AG08395 (cell line): Measurements from ENCODE around the gene RBBP8NL.

Source experiments
- DNase-seq: peaks from one replicate; pipeline ENCODE4 v3.0.0; 2012; ENCODE audit warnings: mixed read lengths, low spot score

The RBBP8NL gene

DNA sequence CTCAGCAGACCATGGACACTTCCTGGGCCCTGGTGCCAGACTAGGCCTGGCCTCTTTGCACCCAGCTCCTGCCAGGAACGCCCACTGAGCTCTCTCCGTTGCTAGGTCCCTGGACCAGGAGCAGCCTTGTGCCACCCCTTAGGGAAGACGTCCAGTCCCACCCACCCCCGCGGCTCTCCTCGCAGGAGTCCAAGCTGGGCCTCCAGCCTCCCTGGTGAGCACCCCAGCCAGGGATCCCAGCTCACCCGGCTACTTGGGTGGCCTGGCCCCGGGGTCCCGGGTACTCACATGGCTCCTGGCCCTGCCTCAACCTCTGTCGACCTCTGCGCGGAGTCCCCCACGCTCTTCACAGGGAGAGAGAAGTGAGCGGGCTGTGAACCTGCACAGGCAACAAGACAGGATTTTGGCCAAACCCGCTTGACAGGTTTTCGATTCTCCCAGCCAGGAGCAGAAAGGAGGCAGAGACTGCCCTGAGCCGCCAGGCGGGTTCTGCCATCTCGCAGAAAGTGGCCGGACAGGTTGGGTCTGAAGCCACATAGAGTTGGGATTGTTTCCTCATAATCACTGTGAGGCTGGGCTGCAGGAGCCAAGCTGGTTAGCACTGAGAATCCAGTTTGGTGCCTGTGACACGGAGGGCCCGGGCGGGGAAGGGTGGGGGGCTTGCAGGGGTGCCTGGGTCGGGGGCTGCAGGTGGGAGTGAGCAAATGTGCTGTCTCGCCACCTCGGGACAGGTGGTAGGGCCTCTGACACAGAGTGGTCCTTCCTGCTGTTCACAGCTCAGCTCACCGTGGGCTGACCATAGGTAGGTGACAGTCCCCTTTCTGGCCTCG lies at the start of gene RBBP8NL:
Gene RBBP8NL, minus strand, starts transcription at position 368 of the 830 bp plus-strand sequence. CDS start 7,892 bp downstream, outside the sequence.
- DNase-seq: no peak

DNA sequence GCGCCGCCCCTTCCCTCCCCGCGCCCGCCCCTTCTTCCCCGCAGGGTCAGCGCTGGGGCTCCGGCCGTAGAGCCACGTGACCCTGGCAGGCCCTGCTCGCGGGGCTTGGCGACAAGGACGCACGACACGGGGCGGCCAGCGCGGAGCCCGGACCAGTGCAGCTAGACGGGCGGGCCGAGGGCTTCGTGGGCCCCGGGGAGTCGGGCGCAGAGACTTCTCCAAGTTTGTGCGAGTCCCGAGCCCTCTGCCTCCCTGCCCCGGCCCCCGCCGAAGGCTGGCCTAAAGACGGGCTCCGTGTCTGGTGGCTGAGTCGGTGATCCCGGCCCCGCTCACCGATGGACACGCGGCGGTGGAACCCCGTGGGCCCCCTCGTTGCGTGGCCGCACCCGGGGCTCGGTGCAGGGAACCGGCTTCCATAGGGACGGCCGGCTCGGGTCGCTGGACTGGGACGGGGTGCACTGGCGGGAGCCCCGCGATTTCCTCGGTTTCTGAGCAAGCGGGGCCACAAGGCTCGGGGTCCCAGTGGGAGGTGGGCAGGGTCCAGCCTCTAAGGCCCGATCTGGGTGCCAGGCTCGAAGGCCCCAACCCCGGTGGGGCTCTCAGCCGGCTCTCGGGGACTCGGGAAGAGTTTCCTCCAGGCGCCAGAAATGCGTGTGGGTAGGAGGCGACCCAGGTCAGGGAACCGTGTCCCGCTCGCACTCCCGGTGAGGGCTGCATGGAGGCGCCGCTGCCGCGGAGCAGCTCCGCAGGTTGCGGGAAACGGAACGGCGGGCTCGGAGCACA lies 48.9 kb upstream of the RBBP8NL start:
- no peak for DNase-seq

GRCh38 chr20:62475772-62476055 lies 48.4 kb upstream of the RBBP8NL start, which contains the start of gene GATA5:
TSS of gene GATA5 (minus strand) at chr20:62475995. CDS start at chr20:62475521, 474 bp downstream.
- no peak for DNase-seq

- no peak for DNase-seq
These were observed 47.9 kb upstream of the RBBP8NL start for GRCh38 chr20:62475027-62475771.

- no peak for DNase-seq
These were observed 47.3 kb upstream of the RBBP8NL start for GRCh38 chr20:62474604-62475026.

DNA sequence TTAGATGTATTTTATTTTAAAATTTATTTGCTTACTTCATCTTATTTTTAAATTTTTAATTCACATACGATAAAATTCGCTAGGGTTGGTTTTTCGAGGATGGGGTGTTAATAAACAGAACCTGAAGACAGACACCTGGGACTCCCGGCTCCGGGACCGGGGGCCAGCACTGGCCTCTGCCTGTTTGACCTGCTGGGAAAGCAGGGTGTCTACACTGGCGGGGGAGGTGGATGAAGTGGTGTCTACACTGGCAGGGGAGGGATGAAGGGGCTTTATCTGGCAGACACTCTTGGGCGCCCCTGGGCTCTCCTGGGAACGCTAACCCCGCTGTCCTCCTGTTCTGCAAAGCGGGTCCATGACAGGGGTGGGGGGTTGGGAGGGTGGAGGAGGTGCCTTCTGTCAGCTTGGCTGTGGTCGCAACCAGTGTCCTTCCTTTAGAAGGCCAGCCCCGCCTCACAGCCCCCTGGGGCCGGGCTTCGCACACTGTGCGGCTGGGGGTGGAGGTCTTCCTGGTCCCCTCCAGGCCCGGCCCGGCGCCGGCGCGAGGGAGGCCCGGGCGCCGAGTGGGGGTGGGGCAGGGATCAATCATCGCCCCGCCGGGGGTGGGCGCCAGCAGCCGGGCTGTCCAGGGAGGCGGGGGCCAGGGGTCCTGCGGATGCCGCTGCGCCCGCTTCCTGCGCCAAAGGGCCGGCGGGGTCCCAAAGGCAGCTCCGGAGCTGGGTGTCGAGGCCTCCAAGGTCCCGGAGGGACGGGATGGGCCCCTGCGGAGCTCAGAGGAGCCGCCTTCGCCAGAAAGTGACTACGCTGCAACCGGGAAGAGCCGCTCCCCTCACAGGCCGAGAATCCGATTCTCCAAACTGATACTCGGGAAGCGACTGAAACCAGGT lies 46.6 kb upstream of the RBBP8NL start:
- DNase-seq: no peak

DNA sequence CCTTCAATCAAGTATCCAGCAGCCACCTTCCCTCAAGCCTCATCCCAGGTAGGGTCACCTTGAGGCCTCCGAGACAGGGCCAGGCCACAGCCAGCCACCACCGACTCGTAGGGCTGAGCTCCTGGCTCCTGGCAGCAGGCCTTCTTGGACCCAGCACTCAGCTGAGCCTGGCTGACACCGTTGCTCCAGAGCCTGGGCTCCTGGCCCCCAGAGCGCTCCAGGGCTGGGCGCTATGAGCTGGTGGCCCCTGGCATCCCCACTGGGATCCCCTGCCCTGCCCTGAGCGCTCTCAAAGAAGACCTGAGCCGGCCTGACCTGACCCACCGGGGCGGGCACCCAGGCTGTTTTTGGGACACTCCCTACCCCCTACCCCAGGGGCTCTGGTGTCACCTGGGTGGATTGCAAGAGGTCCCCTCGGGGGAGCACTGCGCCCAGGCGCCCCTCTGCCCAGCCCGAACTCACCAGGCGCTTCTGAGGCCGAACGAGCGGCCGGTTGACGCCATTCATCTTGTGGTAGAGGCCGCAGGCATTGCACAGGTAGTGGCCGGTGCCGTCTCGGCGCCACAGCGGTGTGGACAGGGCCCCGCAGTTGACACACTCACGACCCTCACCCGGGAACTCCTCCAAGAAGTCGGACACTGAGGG lies 45.7 kb upstream of the RBBP8NL start:
- DNase-seq: no peak

GRCh38 chr20:62472138-62472940 lies 45.0 kb upstream of the RBBP8NL start:
- no peak for DNase-seq

DNA sequence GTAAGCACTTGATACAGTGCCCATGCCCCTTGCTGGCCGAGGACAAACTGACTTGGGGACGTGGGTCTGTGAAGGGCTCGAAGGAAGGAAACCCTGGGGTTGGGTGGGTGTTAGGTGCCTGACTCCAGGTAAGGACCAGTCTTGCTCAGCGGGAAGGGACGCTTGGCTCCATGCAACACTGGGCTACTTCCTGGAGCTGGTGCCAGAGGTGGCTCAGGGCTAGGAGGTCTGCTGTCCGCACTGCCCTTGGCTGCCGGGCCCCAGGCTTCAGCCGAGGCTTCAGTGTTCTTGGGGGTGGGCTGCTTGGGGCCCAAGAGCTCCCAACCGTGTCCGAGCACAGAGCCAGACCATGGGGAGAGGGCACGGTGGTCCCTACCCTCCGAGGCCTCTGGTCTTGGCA lies 43.1 kb upstream of the RBBP8NL start:
- no peak for DNase-seq

- no peak for DNase-seq
These were observed 42.7 kb upstream of the RBBP8NL start for GRCh38 chr20:62470001-62470400.

GRCh38 chr20:62469352-62469751 lies 42.0 kb upstream of the RBBP8NL start:
- no peak for DNase-seq

DNA sequence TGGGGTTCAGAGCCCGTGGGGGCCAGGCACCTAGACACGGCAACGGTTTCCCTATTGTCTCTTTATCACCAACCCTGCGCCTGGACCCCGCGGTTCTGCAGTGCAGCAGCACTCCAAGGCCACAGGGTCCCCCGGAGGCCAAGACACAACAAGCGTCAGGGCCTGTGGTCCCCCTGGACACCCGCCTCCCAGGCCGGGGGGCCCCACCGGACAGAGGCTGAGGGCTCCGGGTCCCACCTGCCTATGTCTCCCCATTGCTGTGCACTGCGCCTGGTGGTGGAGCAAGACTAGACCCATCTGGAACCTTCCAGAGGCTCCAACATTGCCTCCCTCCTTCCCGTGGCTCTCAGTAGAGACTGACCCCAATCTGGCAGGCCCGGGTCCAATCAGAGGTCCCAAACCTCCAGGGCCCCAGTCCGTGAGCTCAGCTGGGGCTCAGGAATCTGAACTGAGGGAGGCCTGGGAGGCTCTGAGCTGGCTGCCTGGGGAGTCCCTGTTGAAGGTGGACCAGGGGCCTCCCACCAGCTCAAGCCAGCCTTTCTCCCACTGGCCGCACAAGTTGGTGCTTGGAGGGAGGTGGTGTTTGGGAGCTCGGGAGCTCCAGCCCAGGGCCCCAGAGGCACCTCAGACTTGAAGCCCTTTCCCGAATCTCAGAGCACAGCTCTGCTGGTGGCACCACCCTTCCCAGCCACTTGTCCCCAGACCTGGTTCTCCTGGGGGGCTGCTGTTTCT lies 39.6 kb upstream of the RBBP8NL start:
- no peak for DNase-seq

- no peak for DNase-seq
These were observed 38.9 kb upstream of the RBBP8NL start for GRCh38 chr20:62466072-62466760.

DNA sequence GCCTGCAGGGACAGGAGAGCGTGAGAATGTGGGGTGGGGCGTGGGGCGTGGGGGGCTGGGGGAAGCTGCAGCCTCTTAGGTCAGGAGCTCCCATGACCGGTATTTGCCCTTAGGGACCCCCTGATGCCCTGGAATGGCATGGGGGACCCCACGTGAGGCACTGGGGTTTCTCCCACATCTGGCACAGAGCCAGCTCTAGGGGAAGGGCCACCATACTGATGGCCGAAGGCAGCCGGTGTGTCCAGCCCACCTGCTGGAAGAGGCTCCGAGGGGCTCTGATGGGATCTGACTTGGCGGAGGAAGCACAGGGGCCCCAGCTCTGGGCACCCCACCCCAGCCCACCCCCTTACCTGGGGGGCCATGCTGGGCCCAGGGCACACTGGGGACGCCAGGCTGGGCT lies 37.7 kb upstream of the RBBP8NL start:
- no peak for DNase-seq

DNA sequence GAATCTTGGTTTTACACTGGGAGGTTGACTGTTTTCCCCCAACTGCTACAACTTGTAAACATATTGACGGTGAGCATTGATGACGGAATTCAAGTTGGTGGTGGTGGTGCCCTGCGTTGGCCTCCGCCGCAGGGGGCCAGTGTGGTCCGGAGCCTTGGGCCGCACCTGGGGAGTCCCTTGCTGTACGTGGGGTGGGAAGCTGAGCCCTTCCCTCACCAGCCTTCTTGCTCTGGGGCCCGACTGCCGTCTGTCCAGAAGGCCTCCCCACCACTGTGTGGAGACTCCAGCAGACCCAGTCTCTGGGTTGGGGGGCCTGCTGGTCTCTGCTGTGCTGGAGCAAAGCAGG lies 37.1 kb upstream of the RBBP8NL start:
- no peak for DNase-seq

DNA sequence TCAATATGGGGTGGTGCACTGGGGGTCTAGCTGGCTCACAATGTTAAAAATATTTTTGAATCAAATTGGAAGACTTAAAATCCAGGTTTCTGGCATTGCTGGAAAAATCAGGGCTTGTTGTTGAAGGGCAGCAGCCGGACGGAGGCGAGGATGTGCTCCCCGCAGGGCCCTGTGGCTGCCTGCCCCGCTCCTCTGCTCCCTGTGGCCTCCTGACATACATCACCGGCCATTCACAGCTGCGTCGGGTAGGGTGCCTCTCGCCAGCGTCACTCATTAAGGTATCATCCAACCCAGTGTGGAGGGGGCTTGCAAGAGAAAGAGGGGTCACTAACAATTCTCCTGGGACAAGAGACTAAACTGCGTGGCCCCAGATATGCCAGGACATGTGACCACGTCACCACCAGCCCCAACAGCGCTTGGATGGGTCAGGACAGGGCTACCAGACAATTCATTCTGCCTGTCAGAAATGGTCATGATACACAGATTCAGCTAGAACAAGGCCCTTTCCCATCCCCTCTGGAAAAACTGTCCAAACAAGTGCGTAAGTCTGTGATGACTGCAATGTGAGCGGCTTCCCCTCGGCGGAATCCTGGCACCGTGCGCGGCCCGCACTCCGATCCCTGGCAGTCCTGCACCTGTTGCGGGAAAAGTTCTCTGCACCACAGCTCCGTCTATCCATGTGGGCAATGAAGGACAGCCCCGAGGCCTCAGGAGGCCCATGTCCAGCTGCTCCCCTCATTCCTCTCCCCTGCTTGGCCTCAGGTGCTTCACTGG lies 36.5 kb upstream of the RBBP8NL start:
- DNase-seq: no peak

GRCh38 chr20:62462976-62463592 lies 35.7 kb upstream of the RBBP8NL start:
- DNase-seq: no peak

- no peak for DNase-seq
These were observed 34.5 kb upstream of the RBBP8NL start for GRCh38 chr20:62461834-62462233.
